Thymus (tissue), 11 donors: Measurements from ENCODE around the gene DCANP1. TPM values are rescaled to one million over a fixed set of nuclear protein-coding genes. Genes with fewer than 3 reads are reported as not detected.

Experiments used
- DNase-seq, 9 donors: peaks; one replicate each; pipeline ENCODE4 v3.0.0-alpha.2; 2013; ENCODE audit warnings: low spot score in 9 of 9, low read depth in 6 of 9, missing footprints in 1 of 9
- H3K27ac ChIP-seq, 2 donors: one replicate each; pipeline ENCODE4 v1.5.1; 2013; ENCODE audit warnings: control low read depth in 1 of 2, low read depth in 1 of 2, low read length in 1 of 2, mild to moderate bottlenecking in 1 of 2, moderate library complexity in 1 of 2
- H3K27me3 ChIP-seq, 2 donors: one replicate each; pipeline ENCODE4 v1.5.1; 2013; ENCODE audit warnings: low read length in 1 of 2; ENCODE audit not compliant: control insufficient read depth in 2 of 2, insufficient read depth in 1 of 2
- H3K36me3 ChIP-seq, 2 donors: one replicate each; pipeline ENCODE4 v1.5.1; 2013; ENCODE audit warnings: low read length in 1 of 2, mild to moderate bottlenecking in 1 of 2, moderate library complexity in 1 of 2; ENCODE audit not compliant: control insufficient read depth in 2 of 2, insufficient read depth in 2 of 2
- H3K4me1 ChIP-seq, 2 donors: one replicate each; pipeline ENCODE4 v1.5.1; 2013; ENCODE audit warnings: low read length in 2 of 2; ENCODE audit not compliant: control insufficient read depth in 2 of 2, insufficient read depth in 2 of 2
- H3K4me3 ChIP-seq, 2 donors: one replicate each; pipeline ENCODE4 v1.5.1; 2013; ENCODE audit warnings: low read length in 2 of 2, control low read depth in 1 of 2, mild to moderate bottlenecking in 1 of 2
- H3K9me3 ChIP-seq, 2 donors: one replicate each; pipeline ENCODE4 v1.5.1; 2013; ENCODE audit warnings: low read length in 1 of 2, mild to moderate bottlenecking in 1 of 2; ENCODE audit not compliant: control insufficient read depth in 2 of 2, insufficient read depth in 1 of 2
- WGBS: extraction: QIAGEN DNeasy Blood & Tissue Kit; methylation state at CpG from one replicate; pipeline ENCODE4 v1.1.7; 2013; 5-methylcytosine and 5-hydroxymethylcytosine counted together
- polyA plus RNA-seq: library from polyadenylated mRNA; stranded (reverse); fragments of 200-250 nt; gene quantifications from one replicate; pipeline ENCODE4 v1.2.3, GENCODE V29; 2013
- total RNA-seq: library from RNA; stranded (reverse); fragments of 120-200 nt; gene quantifications from one replicate; pipeline ENCODE4 v1.2.4, GENCODE V29; 2013
- donor health status: healthy.

DCANP1 gene
- total and polyA plus RNA-seq, 2 donors = 0.25 to 1.4 TPM

DNA sequence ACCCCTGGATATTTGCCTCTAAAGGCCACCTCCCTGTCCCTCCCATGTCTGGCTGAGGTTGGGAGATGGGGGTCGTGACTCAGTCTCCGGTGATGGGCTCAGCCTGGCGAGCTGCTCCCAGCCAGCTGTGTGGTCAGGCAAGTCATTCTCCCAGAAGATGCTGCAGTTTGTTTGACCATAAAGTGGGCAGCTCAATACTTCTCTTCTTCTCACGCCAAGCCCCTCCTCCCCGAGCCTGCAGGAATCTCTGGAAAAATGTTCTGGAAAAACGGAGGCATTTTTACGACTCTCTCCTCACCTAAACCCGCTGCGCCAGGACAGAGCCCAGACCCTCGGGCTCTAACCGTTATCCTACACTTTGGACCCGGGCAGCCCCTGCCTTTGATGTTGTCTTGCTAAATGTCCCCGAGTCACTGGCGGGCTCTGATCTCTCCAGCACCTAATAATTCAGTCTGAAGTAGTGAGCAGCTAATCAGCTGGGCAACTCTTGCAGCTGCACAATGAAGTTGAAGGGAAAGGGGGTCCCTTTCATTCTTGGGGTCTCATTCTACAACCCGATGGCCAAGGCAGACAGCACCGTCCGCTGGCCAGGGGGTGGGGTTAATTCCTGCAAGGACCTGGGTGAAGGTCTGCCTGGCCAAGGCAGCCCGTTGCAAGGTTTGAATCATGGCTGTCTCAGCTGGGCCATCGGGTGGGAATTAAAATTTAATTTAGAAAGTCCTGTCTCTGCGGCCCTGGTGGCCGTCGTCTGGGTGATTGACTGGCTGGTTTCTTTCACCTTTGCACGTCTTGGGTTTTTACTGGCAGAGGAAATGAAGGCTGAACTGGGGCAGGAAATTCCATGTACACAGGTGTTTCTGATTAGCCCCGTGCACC, 12.3 kb downstream of the DCANP1 start:
- Histone ChIP-seq H3K36me3 (no peaks in the 10 kb centered on the region), H3K4me3 (no peak overlapping the region), H3K27ac (no peak overlapping the region), H3K4me1 (peaks cover 0 to 29% of the 10 kb centered on the region in 2 donors), H3K9me3 (no peaks in the 10 kb centered on the region), H3K27me3 (no peaks in the 10 kb centered on the region)
- DNase-seq = no peak
- WGBS = 79% methylated on average over 24 of the region's 24 CpGs

DNA sequence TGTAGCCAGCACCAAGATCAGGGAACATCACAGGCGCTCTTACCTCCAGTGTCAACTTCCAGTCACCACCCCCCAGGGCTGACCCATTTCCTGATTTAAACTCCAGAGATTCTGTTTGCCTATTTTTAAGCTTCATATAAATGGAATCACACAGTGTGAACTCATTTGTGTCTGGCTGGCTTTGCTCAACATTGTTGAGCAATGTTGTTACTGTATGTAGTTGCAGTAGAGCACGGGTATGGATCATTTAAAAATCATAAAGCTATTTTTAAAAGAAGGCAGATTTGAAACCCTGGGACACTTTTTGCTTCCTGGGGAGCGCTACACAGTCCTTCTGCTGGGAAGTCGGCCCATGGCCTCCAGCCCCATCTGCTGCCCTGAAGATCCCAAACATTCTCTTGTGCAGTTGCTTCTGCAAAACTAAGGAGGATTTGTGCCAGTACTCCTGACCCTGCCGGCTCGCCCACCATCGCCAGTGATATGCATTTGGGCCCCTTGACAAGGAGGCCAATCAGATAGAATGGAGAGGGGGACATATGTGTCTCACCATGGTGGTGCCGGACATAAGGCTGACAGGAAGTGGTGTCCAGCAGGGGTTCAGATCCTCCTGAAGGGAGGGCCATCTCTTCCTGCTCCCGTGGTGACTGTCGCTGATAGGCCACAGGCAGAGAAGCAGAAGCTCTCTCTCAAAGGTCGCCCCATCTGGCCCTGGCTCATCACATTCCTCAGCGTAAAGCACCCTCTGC, 13.3 kb downstream of the DCANP1 start:
- no peak overlapping the region for H3K27ac ChIP-seq
- H3K36me3 ChIP-seq = no peaks in the 10 kb centered on the region
- H3K9me3 ChIP-seq = peaks cover 0 to under 1% of the 10 kb centered on the region in 2 donors
- 93% methylated on average over 12 of the region's 12 CpGs for WGBS
- DNase-seq = no peak
- no peak overlapping the region for H3K4me3 ChIP-seq
- peaks cover 0 to 25% of the 10 kb centered on the region in 2 donors for H3K4me1 ChIP-seq
- no peaks in the 10 kb centered on the region for H3K27me3 ChIP-seq

DNA sequence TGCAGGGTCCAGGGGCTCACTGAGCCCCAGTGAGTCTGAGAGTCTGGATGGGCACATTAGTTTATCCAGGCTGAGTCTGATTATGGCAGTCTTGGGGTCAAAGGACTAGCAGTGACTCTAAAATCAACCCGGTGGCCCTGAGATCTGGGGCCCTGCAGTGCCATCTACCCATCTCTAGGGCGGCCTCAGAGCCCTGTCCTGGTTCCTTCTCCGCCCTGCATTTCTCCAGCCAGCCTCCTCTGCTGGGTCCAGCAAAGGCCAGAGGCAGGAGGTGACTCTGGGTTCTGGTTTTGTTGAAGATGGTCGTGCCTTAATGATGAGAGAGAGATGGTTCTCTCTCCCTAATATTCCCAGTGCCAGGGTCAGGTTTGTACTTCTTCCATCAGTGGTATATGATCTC, 15.0 kb downstream of the DCANP1 start:
- Histone ChIP-seq H3K9me3 (peaks cover 0 to 4% of the 10 kb centered on the region in 2 donors), H3K27me3 (no peaks in the 10 kb centered on the region), H3K4me3 (no peak overlapping the region), H3K27ac (no peak overlapping the region), H3K36me3 (no peaks in the 10 kb centered on the region), H3K4me1 (peaks cover 0 to 8% of the 10 kb centered on the region in 2 donors)
- 96% methylated on average over 4 of the region's 4 CpGs for WGBS
- no peak for DNase-seq

DNA sequence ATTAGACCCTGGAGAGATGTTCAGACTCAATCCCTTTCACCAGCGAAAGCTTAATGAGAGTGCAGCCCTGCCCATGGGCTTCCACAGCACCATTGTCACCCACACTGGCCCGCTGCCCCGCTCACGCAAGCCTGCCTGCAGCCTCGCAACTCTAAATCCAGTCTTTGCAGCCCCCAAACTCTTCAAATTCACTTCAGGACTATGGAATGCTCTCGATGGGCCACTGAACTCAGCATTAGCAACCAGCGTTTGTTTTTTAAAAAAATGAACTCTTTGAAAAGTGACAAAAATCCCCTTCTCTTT, 17.1 kb downstream of the DCANP1 start:
- 96% methylated on average over 7 of the region's 7 CpGs for WGBS
- no peak for DNase-seq
- H3K9me3 ChIP-seq = peaks cover 0 to 4% of the 10 kb centered on the region in 2 donors
- H3K4me1 ChIP-seq = peaks cover 3 to 12% of the 10 kb centered on the region in 2 donors
- H3K4me3 ChIP-seq = no peak overlapping the region
- H3K36me3 ChIP-seq = no peaks in the 10 kb centered on the region
- H3K27me3 ChIP-seq = no peaks in the 10 kb centered on the region
- H3K27ac ChIP-seq = no peak overlapping the region

DNA sequence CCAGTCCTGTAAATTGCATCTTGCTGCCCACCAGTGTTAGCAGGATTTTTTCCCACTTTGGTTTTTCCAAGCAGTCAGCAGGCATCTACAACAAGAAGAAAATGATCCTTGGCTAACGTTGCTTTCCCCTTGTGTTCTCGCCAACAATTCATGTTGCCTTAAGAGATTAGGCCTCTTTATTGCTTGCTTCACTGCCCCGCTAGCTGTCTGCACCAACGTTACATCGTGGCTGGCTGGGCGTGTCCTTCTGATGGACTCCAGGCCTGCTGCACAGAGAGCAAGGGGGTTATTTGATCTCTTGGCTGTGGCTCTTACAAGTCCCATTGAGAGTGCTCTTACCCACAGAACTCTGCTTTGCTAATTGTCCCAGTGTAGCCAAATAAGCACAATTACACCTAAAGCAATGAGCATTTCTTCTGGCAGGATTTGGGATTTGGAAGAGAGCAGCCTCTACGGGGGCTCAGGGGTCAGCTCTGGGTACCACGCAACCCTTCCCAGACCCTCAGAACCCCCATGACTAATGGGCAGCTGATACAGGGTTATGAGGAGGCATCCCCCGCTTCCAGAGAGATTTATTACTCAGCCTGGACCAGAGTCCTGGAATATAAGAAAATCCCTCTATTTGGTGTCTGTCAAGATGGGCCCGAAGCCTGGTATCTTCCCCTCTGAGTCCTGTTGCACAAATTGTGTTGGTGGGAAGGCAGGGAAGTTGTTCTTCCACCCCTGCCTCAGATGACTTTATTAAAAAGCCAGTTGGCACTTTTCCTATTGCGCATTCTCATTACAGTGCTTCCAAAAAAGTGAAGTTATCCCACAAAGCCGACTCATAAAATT, 17.6 kb downstream of the DCANP1 start:
- Histone ChIP-seq H3K4me1 (peaks cover 3 to 15% of the 10 kb centered on the region in 2 donors), H3K9me3 (peaks cover 0 to 4% of the 10 kb centered on the region in 2 donors), H3K27me3 (no peaks in the 10 kb centered on the region), H3K36me3 (no peaks in the 10 kb centered on the region), H3K4me3 (no peak overlapping the region), H3K27ac (no peak overlapping the region)
- no peak for DNase-seq
- 85% methylated on average over 12 of the region's 12 CpGs for WGBS

DNA sequence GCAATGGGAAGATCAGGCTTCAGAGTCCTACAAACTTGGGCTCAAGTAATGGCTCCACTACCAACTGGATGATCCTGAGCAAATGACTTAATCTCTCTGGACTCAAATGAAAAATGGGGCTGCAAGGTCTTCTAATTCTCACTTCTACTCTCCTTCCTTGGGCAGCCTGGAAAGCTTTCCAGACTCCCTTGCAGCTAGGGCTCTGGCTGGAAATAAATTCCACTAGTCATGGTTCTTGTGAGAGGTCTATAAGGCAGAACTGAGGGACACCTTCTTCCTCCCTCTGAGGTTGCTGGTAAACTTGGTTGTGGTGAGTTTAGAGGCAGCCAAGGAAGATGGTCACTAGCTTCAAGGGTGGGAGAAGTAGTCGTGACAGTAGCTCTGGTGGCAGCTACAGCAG, 18.6 kb downstream of the DCANP1 start:
- Histone ChIP-seq H3K4me3 (no peak overlapping the region), H3K4me1 (peaks cover 3 to 15% of the 10 kb centered on the region in 2 donors), H3K27me3 (no peaks in the 10 kb centered on the region), H3K27ac (no peak overlapping the region), H3K36me3 (no peaks in the 10 kb centered on the region), H3K9me3 (peaks cover 0 to 4% of the 10 kb centered on the region in 2 donors)
- no peak for DNase-seq
- 83% methylated on average over 1 of the region's 1 CpG for WGBS

DNA sequence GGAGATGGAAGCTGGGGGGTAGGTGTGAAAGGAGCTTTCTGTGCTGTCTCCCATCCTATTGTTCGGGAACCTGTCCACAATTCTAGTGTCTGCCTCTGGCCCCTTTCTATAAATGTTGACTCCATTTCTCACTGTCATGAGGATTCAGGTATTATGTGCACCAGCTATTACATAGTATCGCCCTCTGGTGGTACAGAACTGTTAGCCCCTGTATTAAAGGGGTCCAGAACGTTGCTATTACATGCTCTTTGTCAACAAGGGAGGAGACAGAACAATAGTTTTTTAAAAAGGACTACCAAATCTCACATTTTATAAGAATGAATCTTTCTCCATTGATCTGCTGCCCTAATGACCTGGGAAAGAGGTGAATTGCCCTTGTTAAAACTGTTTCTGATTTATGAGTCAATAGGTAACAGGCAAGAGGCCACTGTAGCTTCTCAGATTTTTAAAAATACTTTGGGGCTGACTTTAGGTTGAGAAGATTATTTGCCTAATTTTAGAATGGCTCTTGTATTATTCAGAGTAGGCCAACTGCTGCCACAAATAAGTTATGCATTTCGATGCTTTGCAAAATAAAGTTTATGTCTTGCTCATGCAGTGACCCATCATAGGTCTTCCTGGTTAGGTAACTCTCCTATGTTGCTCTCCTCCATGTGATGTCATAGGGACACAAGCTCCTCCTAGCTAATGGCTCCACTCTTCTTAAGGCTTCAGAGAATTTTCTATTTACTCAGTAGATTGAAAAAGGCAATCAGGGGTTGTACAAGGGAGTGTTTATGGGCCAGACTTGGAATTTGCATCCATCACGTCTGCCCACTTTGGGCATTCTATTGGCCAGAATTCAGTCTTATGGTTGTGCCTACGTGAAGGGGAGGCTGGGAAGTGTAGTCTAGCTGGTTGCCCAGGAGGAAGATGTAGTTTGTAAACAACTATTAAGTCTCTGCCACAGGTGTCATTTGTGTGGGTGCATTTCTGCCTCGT, 20.8 kb downstream of the DCANP1 start:
- no peaks in the 10 kb centered on the region for H3K36me3 ChIP-seq
- 41% methylated on average over 7 of the region's 7 CpGs for WGBS
- no peaks in the 10 kb centered on the region for H3K27me3 ChIP-seq
- peaks cover 0 to 4% of the 10 kb centered on the region in 2 donors for H3K9me3 ChIP-seq
- DNase-seq = peak in 8 of 9 donors; percentile 18 to 77 (median 42)
- peak overlapping the region; percentile 40 to 70 for H3K27ac ChIP-seq
- peaks cover 3 to 15% of the 10 kb centered on the region in 2 donors for H3K4me1 ChIP-seq
- H3K4me3 ChIP-seq = no peak overlapping the region

DNA sequence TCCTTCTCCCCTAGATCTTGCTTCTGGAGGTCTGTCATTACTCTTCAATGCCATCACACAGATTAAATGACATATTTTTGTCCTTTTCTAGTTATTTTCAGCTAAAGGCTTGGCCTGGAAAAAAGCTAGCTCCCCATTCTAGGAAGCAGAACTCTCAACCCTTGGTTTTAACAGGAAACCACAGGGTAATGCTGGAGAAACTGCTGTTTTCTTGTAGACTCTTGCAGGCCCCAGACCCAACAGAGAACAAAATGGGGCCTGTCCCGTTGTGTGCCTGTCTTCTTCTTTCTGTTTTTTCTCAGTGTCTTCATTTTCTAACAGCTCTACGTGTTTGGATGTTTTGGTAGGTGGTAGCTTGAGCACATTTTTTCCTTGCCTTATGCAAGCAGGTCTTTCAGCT, 21.5 kb downstream of the DCANP1 start:
- Histone ChIP-seq H3K9me3 (peaks cover 0 to 4% of the 10 kb centered on the region in 2 donors), H3K27ac (peak overlapping the region in 1 of 2 donors; percentile 70), H3K27me3 (no peaks in the 10 kb centered on the region), H3K4me3 (no peak overlapping the region), H3K4me1 (peaks cover 3 to 15% of the 10 kb centered on the region in 2 donors), H3K36me3 (no peaks in the 10 kb centered on the region)
- DNase-seq = peak in 1 of 9 donors; percentile 37
- WGBS = 6% methylated on average over 2 of the region's 2 CpGs
